ENCODE results near the gene LOXHD1.

The LOXHD1 gene

GRCh38 chr18:46574743-46575115 is 82.3 kb downstream of the LOXHD1 start:
- no peak for DNase-seq (ENCODE audit: low spot score)

DNA sequence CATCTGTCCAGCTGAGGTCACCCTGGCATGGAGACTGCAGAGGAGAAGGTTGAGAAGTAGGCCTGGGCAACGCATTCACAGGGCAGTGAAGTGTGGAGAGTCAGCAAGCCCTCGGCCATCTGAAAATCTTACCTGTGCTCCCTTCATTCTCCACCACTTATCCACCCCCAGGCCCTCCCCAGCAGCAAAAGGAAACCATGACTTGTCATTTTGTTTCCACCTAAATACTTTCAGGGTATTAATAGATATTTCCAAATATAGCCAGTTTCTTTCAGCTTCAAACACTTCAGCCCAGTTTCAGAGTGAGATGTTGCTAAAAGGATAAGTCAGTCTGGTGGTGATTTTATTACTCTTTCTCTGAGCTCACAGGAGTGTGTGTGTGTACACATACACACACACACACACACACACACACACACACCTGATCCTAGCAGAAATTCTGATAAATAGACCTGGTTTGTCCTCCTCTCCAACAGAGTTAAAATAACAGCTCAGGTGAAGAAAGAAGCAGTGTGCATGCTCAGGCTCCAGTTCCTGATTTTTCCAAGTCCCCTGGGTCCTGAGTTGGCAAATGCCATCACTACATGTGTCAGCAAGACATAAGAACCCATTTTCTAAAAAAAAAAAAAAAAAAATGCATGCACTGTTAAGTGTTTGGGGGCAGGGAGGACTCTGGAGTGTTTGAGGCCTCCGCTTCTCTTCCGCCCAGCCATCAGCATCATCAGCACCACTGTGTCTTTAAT is 82.8 kb downstream of the LOXHD1 start:
- DNase-seq (ENCODE audit: low spot score): no peak

DNA sequence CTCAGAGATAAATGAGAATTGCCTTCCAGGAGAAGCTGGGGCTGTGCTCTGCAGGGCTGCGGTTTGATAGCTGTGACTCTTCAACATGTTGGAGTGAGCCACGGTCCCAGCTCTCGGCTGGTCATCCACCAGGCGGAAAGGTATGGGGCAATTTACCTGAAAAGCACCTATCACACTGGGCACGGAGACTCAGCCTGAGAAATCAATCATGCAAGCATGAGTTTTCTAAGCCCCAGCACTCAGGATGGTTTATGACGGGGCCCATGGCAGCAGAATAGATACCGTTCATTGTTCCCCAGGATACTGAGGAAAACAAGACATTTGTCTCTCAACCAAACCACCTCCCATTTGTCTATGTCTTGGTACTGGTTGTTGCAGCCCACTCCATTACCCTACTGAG is 83.9 kb downstream of the LOXHD1 start:
- no peak for DNase-seq (ENCODE audit: low spot score)

DNA sequence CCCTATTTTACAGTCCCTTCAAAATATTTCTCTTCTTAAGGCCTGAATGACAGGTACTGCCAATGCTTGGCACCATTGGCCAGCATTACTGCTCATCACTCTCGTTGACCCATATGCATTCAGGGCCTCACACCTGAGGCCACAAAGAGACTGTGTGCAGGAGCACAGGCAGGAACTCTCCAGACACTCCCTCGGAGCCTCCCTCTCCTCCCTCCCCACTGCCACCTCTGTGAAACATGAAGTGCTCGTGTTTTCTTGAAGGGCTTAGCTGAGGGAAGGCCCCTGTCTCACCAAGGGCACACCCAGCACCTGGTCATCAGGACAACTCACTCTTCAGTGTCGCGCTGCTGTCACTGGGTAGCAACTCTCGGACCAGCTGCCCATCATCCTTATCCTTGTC is 85.3 kb downstream of the LOXHD1 start:
- DNase-seq (ENCODE audit: low spot score): no peak

- DNase-seq (ENCODE audit: low spot score): no peak
Measured at GRCh38 chr18:46570666-46571065, 86.4 kb downstream of the LOXHD1 start.

GRCh38 chr18:46570134-46570533 is 86.9 kb downstream of the LOXHD1 start:
- no peak for DNase-seq (ENCODE audit: low spot score)

GRCh38 chr18:46569211-46569610 is 87.8 kb downstream of the LOXHD1 start:
- DNase-seq (ENCODE audit: low spot score): no peak

GRCh38 chr18:46567196-46567595 is 89.8 kb downstream of the LOXHD1 start:
- no peak for DNase-seq (ENCODE audit: low spot score)

DNA sequence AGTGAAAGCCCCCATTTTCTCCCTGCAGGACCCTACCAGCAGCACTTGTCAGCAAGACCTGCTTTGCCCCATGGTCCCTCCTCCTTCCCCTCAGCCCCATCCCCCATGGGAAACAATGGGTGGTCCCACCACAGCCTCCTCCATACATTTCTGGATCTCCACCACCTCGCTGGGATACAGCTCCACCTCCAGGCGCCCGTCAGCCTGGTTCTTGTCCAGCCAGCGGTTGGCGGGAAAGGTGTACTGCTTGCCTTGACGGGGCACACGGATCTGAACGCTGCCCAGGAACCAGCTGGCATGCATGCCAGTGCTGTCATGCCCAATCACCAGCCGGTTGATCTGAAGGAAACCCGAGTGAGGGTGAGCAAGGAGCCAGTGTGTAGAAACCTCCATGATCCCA is 90.9 kb downstream of the LOXHD1 start:
- DNase-seq (ENCODE audit: low spot score): no peak

DNA sequence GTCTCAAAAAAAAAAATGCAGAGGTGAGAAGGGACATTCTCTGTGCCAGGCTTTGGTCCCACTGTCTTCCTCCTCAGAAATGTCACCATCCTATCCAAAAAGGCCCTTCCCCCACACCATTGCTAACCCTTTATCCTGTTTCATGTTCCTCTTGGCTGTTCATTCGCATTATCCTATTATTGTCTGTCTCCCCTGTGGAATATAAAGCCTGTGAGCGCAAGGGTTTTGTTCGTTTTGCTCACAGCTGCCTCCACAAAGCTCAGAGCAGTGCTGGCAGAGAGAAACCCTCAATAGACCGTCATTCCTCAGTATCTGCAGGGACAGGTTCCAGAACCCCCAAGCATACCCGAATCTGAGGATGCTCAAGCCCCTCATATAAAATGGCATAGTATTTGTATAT is 91.8 kb downstream of the LOXHD1 start:
- no peak for DNase-seq (ENCODE audit: low spot score)

DNA sequence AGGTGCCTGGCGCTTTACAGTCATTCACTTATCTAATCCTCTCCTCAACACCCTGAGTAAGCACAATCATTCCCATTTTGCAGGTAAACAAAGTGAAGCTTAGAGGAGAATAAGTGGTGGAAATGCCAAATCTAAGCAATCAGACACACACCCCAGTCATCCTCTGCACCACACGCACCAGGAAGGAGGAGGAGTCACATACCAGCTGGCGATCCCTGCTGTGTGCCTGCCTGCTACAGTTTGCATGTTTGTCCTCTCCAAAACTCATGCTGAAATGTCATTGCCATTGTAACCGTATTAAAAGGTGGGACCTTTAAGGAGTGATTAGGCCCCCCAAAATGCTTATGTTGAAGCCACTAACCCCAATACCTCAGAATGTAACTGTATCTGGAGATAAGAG is 93.7 kb downstream of the LOXHD1 start:
- DNase-seq (ENCODE audit: low spot score): peak; percentile 54

GRCh38 chr18:46562674-46563192 is 94.3 kb downstream of the LOXHD1 start:
- DNase-seq (ENCODE audit: low spot score): no peak

- no peak for DNase-seq (ENCODE audit: low spot score)
Measured at GRCh38 chr18:46560671-46561045, 96.4 kb downstream of the LOXHD1 start.

GRCh38 chr18:46559946-46560670 is 96.9 kb downstream of the LOXHD1 start:
- DNase-seq (ENCODE audit: low spot score): no peak

GRCh38 chr18:46559296-46559695 is 97.7 kb downstream of the LOXHD1 start:
- no peak for DNase-seq (ENCODE audit: low spot score)

- DNase-seq (ENCODE audit: low spot score): no peak
Measured at GRCh38 chr18:46556590-46557206, 100.3 kb downstream of the LOXHD1 start.

- peak; percentile 79 for DNase-seq (ENCODE audit: low spot score)
Measured at GRCh38 chr18:46555724-46556123, 101.3 kb downstream of the LOXHD1 start.

- no peak for DNase-seq (ENCODE audit: low spot score)
Measured at GRCh38 chr18:46555213-46555612, 101.8 kb downstream of the LOXHD1 start.

- DNase-seq (ENCODE audit: low spot score): no peak
Measured at GRCh38 chr18:46554406-46555080, 102.5 kb downstream of the LOXHD1 start.

- no peak for DNase-seq (ENCODE audit: low spot score)
Measured at GRCh38 chr18:46550609-46551008, 106.4 kb downstream of the LOXHD1 start.

- DNase-seq (ENCODE audit: low spot score): no peak
Measured at GRCh38 chr18:46547520-46547919, 109.5 kb downstream of the LOXHD1 start.

- no peak for DNase-seq (ENCODE audit: low spot score)
Measured at GRCh38 chr18:46546111-46546640, 110.8 kb downstream of the LOXHD1 start.
